ENCODE measurements around the gene FOLR2.

DNA sequence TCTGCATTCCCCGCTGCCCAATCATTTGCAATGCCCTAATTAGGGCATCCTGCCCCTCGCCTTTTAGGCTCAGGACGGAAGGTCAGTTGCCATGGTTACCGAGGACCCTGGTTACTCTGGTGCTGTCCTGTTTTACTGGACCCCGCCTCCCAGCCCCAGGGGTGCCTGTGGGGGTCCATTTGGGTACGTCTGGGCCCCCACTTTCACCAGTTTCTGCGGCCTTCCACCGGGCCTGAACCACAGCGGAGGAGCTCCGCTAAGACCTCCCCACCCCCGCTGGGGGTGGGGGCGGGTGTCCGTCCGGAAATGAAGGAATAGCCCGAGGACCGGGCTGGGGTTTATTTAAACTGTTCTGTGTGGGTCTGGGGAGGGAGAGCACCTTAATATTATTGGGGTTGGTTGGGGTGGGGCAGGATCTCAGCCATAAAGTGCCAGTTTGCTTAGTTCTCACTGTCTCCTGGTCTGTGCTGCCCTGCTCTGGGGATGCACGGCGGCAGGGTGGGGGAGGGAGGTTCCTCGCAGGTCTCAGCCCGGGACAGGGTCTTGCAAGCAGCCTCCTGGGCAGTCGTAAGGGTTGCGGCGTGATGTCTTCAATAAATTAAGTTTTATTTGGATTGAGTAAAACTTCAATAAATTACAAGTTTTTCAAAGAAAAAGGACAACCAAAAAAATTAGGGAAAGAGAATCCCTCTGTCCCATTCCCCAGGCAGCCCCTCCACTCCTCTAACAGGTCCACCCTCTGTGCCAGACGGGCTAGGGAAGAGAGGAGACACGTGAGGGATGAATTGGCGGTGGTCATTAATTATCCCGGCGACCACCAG lies 22.1 kb downstream of the FOLR2 start:
- TF ChIP-seq POLR2A (IDR thresholded peaks at IDR 0.05; ENCODE audit: low read depth, low read length) (no peak), POLR2AphosphoS5 (IDR thresholded peaks at IDR 0.05; ENCODE audit: low read depth, low read length) (no peak), TAF1 (IDR thresholded peaks at IDR 0.05; ENCODE audit: low read depth, low read length) (no peak), PAX5 (IDR thresholded peaks at IDR 0.05; ENCODE audit: insufficient read depth, low read length, severe bottlenecking) (no peak), POU2F2 (IDR thresholded peaks at IDR 0.05; ENCODE audit: low read depth, low read length) (no peak)

All from GM12891 (cell line).